Keratinocyte (primary cell): Measurements from ENCODE around the gene NPR1.

Experiments
- EZH2 ChIP-seq: IDR thresholded peaks from one replicate; pipeline ENCODE4 v1.6.1; 2012; ENCODE audit warnings: inconsistent platforms, mild to moderate bottlenecking, low read length, moderate library complexity
- TF ChIP-seq, protein P1 (sequence below), 3 experiments: IDR thresholded peaks in 1 of 3; conservative IDR thresholded peaks in 1 of 3; optimal IDR thresholded peaks in 1 of 3; 2 replicates in 2 of 3; 3 replicates in 1 of 3; pipeline versions ENCODE3 to v1.5.1; 2011; ENCODE audit warnings: low read length in 3 of 3, mild to moderate bottlenecking in 3 of 3, moderate library complexity in 2 of 3, control low read depth in 1 of 3, inconsistent platforms in 1 of 3; ENCODE audit not compliant: insufficient read depth in 2 of 3; ENCODE audit errors: extremely low read depth in 1 of 3

DNA sequence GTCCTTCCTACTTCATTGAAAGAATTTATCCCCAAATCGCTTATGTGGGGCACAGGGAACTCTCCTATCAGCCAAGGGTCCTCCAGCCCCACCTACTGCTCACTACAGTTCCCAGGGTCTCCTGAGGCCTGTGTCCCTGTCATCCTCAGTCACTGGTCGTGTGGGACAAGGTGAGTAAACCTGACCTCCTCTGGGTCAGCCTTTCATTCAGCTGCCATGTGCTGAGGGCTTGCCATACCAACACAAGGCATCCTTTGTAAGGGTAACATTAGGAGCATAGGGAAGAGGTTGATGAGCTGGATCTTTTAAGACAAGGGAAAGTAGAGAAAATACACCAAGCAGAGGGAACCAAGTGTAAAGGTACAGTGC is 31.2 kb upstream of the NPR1 start:
- TF ChIP-seq, protein P1, sequence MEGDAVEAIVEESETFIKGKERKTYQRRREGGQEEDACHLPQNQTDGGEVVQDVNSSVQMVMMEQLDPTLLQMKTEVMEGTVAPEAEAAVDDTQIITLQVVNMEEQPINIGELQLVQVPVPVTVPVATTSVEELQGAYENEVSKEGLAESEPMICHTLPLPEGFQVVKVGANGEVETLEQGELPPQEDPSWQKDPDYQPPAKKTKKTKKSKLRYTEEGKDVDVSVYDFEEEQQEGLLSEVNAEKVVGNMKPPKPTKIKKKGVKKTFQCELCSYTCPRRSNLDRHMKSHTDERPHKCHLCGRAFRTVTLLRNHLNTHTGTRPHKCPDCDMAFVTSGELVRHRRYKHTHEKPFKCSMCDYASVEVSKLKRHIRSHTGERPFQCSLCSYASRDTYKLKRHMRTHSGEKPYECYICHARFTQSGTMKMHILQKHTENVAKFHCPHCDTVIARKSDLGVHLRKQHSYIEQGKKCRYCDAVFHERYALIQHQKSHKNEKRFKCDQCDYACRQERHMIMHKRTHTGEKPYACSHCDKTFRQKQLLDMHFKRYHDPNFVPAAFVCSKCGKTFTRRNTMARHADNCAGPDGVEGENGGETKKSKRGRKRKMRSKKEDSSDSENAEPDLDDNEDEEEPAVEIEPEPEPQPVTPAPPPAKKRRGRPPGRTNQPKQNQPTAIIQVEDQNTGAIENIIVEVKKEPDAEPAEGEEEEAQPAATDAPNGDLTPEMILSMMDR (optimal IDR thresholded peaks at IDR 0.05 in 1 of 3, IDR thresholded peaks at IDR 0.05 in 1 of 3, conservative IDR thresholded peaks at IDR 0.05 in 1 of 3; ENCODE audit: extremely low read depth in 1 of 3, insufficient read depth in 2 of 3, low read length in 3 of 3): no peak
- TF ChIP-seq EZH2: no peak
